Adrenal gland (tissue), 5 donors: ENCODE results near the gene NAP1L4.

ENCODE experiments used
- CTCF ChIP-seq, 6 experiments: fragments of 450-650 bp in 4 of 6; fragments of 200-600 bp in 2 of 6; sonication (generic) in 1 of 6; IDR thresholded peaks; 1 replicate in 5 of 6; 2 replicates in 1 of 6; pipeline versions ENCODE4 v1.5.1 to v1.8.0; 2016 to 2021; ENCODE audit warnings: antibody characterized with exemption in 6 of 6, mild to moderate bottlenecking in 2 of 6, moderate library complexity in 1 of 6
- POLR2A ChIP-seq, 2 donors: fragments of 450-650 bp; IDR thresholded peaks; one replicate each; pipeline ENCODE4 v1.6.1; 2017; ENCODE audit warnings: antibody characterized with exemption in 2 of 2, mild to moderate bottlenecking in 2 of 2, moderate library complexity in 1 of 2
- donor health status: DM: no; HTN: no; CAD: no.

- TF ChIP-seq CTCF (IDR thresholded peaks at IDR 0.05) (no peak), POLR2A (IDR thresholded peaks at IDR 0.05) (no peak)
Observed at GRCh38 chr11:2996976-2997375, 4.8 kb upstream of the NAP1L4 start.
